HT1080 (cell line): ENCODE results near the gene FOXK1. TPM values are rescaled to one million over a fixed set of nuclear protein-coding genes. Genes with fewer than 3 reads are reported as not detected.
"Not testable (repeated sequence)": the region's sequence is repeated elsewhere in the genome, so short reads cannot be mapped to it uniquely, and the experiment has no call there.

Experiments
- DNase-seq: peaks from one replicate; pipeline ENCODE4 v3.0.0-alpha.2; 2015; ENCODE audit warnings: low read depth
- total RNA-seq: library from RNA; depleted of rRNA; stranded (reverse); fragments of >200 nt; shearing (Covaris generic); gene quantifications from 2 replicates; pipeline ENCODE4 v1.2.3, GENCODE V29; 2014

The FOXK1 gene
- total RNA-seq, 1 experiment from 2014 or later = 17.9 TPM

DNA sequence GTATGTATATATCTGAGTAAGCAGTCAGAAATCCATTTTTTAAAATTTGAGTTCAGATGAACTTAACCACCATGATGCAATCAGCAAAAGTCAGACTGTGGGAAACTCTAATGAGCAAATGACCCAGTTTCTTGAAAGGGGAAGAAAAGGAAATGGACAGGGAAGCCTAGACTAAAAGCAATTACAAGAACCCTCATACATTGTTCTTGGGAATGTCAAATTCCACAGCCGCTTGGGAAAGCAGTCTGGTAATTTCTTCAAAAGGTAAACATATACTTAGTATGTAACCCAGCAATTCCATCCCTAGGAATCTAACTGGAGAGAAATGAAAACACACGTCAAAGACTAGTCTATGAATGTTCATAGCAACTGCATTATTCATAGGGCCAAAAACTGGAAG, 16.4 kb upstream of the FOXK1 start:
- peak; percentile 52 for DNase-seq

DNA sequence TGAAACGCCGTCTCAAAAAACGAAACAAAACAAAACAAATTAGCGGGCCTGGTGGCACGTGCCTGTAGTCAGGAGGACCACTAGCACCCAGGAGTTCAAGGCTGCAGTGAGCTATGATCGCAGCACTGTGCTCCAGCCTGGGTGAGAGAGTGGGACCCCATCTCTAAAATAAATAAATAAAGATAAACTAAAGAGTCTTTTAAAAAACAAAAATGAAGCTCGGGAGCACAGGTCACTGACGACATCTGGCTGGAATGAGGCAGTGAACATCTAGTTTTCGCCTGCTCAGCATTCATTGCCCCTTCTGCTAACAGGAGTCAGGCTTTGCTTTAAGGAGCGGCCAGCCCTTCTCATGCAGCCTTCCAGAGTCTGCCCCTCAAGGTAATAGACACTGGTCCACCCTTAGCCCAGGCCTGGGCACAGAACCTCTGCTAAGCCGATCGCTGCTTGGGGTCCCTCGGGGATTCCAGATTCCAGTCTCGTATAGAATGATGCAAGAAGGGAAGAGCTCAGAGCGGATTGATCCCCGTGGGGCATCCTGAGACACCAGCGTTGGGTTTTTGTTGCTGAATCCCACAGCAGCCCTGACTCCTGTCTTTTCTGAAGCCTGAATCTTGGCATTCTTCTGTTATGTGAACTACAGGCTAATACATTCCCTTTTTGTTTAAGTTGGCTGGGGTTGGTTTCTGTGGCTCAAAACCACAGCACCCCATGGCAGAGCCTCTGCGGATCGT, 14.2 kb upstream of the FOXK1 start:
- peak; percentile 42 for DNase-seq

DNA sequence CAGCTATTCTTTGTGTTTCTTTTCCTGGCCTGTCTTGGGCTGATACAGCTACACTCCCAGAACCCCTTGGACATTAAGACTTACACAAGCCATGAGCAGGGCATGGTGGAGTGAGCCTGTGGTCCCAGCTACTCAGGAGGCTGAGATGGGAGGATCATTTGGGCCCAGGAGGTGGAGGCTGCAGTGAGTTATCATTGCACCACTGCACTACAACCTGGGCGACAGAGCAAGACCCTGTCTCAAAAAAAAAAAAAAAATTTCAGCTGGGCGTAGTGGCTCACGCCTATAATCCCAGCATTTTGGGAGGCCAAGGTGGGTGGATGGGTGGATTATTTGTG, 13.6 kb upstream of the FOXK1 start:
- no peak for DNase-seq

DNA sequence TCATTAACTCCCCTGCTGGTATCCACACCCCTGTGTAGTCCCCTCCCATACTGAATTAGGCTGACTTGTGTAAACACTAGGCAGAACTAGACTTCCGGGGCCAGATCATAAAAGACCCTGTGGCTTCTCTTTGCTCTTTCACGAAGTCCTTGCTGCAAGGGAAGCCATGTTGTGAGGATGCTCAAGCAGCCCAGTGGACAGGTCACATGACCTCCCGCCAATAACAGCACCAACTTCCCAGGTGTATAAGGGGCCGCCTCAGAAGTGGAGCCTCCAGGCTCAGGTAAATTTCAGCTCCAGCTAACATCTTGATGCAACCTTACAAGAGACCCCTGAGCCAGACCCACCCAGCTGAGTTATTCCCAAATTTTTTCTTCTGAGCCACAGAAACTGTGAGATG, 11.3 kb upstream of the FOXK1 start:
- DNase-seq = no peak

DNA sequence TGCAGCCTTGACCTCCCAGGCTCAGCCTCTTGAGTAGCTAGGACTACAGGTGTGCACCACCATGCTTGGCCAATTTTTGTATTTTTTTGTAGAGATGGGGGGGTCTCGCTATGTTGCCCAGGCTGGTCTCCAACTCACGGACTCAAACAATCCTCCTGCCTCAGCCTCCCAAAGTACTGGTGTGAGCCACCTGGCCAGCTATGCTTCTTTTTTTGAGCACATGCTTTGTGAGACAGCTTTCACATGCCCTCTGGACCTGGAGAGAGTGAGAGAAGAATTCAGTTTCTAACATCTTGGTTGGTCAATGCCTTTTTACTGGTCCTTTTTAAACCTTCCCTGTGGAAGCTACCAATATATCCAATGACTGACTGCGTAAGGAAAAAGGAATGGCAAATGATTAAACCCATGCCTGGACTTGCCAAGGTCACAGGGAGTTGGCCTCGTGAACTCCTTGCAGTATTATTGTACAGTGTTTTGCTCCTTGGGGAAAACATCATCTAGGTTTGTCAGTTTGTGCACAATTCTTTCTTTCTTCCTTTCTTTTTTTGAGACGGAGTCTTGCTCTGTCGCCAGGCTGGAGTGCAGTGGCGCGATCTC, 6.2 kb upstream of the FOXK1 start:
- DNase-seq = no peak

DNA sequence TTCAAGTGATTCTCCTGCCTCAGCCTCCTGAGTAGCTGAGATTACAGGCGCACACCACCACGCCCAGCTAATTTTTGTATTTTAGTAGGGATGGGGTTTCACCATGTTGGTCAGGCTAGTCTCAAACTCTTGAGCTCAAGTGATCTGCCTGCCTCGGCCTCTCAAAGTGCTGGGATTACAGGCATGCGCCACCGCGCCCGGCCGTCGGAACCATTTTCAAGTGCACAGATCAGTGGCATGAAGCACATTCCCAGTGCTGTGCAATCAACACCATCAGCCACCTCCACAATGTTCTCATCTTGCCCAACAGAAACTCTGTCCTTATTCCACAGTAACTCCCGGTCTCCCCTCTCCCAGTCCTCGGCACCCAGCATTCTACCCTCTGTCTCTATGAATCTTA, 4.6 kb upstream of the FOXK1 start:
- DNase-seq = not testable (repeated sequence)

DNA sequence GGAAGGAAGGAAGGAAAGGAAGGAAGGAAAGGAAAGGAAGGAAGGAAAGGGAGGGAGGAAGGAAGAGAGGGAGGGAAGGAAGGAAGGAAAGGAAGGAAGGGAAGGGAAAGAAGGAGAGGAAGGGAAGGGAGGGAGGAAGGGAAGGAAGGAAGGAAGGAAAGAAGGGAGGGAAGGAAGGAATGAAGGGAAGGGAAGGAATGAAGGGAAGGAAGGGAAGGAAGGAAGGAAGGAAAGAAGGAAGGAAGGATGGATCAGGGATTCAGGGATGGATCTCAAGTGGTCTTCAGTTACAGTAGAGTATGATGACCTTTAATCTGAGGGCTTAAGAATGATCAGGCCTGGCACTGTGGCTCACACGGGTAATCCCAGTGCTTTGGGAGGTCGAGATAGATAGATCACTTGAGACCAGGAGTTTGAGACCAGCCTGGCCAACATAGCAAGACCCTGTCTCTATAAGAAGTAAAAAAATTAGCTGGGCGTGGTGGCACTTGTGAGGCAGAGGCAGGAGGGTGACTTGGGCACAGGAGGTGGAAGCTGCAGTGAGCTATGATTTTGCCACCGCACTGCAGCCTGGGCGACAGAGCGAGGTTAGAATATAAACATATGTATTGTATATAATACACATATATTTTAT, 760 bp upstream of the FOXK1 start:
- DNase-seq = no peak

DNA sequence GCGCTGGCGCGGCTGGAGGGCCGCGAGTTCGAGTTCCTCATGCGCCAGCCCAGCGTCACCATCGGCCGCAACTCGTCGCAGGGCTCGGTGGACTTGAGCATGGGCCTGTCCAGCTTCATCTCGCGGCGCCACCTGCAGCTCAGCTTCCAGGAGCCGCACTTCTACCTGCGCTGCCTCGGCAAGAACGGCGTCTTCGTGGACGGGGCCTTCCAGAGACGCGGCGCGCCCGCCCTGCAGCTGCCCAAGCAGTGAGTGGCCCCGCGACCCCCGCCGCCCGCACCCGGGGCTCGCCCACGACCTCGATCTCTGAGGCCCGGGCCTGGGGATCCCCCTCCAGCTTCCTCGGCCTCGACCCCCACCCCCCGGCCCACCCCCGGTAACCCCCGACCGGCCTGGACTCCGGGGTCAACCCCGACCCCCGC, 537 bp downstream of the FOXK1 start:
- no peak for DNase-seq

DNA sequence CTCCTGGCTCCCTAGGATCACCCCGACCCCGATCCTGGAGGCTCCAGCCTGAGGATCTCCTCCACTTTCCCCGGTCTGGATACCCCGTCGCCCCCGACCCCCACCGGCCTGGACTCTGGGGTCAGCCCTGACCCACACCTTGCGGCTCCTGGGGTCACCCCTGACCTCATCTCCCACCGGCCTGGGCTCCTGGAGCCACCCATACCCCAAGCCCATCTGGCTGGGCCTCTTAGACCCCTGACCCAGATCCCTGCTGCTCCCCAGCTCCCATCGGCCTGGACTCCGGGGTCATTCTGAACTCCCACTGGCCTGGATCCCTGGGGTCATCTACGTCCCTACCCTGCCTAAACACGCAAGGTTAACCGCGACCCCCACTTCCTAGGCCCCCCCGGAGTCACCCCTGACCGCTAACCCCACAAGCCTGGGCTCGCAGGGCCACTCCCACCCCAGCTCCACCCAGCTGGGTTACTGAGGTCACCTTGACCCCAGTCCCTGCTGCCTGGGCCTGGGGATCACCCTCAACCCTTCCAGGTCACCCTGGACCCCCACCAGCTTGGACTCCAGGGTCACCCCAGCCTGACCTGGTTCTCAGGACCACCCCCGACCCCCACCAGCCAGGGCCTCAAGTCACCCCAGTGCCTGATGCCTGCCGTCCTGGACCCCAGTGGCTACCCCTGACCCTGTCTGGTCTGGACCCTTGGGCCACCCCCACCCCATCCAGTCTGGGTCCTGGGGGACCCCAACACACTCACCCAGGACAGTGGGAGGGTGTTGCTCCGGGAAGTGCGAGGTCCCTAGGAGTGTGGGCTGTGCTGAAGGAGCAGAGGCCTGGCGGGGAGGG, 1.2 kb downstream of the FOXK1 start:
- no peak for DNase-seq

DNA sequence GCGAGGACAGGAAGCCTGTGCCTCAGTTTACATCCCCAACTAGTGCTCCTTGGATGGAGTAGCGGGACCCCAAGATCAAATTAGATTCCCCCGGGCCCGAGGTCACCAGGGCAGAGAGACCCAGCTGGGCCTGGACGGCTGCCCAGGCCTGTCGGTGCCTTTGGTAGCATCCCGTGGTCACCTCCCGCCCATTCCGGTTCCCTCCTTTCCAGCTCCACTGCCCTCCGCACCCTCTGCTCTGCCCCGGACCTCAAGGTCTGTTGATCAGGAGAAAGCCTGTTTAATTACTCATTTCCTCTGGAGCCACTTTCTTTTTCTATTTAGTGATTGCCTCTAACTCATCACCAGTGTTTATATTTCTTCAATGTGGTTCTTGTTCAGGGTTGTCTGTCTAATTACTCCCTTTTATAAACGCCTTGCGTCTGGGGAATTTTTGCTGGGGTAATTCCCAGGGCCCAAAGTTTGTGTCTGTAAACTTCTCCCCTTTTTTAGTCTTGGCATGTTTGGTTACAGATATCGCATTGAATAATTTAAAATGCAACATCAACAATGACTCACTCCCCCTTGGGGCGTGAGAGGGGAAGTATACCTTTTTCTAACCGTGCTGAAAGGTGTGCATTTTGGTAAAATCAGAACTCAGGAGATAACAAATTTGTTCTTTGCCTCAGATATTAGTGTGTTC, 1.9 kb downstream of the FOXK1 start:
- peak; percentile 75 for DNase-seq

DNA sequence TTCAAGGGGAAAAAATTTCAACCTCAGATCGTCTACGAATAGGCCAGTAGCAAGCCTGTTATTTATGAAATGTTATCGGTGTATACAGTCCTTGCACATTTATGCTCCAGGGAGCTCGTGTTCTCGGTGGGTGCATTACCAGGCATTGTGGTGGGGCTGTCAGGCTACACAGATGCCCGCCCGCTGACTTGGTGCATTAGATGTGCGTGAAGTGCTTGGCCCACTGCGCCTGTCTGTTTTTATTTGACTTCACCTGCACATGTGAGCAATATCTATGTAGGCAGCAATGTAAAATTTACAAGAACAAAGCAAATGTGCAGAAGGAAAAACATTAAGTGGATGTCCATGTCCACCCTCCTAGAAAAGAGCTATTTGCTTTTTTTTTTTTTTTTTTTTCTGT, 2.8 kb downstream of the FOXK1 start:
- no peak for DNase-seq

DNA sequence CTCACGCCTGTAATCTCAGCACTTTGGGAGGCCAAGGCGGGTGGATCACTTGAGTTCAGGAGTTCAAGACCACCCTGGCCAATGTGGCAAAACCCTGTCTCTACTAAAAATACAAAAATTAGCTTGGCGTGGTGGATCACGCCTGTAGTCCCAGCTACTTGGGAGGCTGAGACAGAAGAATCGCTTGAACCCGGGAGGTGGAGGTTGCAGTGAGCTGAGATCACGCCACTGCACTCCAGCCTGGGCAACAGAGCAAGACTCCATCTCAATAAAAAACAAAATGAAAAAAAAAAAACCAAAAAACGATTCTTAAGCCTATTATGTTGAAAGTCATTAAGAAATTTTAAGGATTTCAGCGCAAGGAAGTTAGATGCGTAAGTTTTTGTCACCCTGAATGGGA, 3.6 kb downstream of the FOXK1 start:
- not testable (repeated sequence) for DNase-seq

DNA sequence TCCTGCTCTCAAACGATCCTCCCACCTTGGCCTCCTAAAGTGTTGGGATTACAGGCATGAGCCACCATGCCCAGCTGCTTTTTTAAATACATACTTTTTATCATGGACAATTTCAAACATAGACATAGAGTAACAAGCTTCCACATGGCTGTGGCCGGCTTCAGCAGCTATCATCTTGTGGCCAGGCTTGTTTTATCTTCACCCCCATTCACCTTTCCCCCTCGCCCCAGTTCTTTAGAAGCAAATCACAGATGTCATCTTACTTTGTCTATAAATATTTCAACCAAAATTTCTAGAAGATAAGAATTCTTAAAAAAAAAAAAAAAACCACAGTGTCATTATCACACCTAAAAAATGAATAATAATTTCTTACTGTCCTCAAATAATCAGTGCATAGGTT, 5.9 kb downstream of the FOXK1 start:
- DNase-seq = no peak

DNA sequence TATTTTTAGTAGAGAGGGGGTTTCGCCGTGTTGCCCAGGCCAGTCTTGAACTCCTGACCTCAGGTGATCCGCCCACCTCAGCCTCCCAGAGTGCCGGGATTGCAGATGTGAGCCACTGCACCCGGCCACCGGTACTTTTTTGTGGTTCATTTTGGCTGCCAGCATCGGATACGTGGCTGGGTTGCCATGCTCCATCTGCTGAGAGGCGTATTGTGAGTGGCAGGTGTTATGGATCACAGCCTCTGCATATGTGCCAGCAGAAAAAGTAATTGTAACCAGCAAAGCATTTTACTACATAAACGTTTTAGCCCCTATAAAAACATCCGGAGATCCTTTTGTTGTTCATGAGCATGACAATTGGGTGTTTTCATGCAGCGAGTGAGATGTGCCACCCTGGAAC, 7.1 kb downstream of the FOXK1 start:
- no peak for DNase-seq

DNA sequence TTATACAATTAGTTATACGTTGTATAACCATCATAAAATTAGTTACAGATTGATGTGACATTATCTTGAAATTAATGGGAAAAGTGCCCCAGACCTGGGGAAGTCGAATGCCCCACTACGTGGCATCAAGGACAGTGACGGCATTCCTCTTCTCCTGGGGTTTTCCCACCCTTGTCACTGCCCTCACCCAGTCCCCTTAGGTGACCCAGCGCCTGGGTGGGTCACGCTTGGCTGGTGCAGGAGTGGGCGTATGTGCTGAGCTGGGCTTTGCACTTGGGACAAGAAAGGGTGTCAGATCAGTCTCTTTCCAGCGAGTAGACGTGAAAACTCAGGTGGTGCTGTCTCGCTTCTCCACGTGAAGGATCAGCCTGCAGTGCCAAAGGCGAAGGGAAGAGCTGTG, 7.6 kb downstream of the FOXK1 start:
- no peak for DNase-seq

DNA sequence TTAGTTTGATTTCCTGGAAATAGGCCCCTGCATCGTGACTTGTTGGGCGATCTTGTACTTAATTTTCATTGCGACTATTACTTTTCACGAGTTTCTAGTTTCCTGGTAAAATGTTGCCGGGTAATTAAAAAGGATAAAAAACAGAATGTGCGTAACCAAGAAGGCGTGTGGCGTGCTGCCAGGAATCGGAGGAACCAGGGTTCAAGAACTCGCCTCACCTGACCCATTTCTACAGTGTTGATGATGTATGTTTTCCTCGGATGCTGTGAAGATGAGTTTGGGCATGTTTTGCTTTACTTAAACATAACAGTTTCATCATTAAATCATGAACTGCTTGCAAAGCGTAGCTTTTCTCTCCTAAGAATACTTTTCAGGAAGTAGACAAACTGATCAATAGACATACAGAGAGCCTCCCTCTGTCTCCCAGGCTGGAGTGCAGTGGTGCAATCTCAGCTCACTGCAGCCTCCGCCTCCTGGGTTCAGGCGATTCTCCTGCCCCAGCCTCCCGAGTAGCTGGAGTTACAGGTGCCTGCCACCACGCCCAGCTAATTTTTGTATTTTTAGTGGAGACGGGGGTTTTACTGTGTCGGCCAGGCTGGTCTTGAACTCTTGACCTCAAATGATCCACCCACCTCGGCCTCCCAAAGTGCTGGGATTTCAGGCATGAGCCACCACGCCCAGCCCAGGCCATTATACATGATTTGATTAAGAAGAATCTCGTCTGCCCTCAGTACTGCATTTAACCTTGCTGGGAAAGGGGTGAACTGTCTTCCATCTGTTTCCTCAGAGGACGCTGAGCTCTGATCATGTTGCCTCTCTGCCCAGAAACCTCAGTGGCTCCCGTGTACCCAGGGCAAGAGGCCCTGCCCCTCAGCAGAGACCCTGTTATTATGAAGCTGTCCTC, 9.1 kb downstream of the FOXK1 start:
- DNase-seq = no peak

DNA sequence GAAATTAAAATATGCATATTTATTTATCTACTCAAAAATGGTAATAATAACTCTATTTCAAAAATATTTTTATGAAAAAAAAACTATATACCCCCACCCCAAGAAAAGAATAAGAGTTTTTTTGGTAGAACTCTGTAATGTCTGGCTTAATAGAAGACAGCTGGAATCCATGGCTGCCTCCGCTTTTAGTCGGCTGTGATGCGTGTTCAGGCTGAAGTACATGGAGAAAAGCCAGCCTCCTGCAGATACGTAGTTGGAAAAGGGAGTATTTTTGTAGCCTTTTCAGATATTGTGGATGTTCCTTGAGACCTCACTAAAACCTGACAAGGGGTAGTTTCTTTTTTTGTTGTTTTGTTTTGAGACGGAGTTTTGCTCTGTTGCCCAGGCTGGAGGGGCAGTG, 10.0 kb downstream of the FOXK1 start:
- no peak for DNase-seq

DNA sequence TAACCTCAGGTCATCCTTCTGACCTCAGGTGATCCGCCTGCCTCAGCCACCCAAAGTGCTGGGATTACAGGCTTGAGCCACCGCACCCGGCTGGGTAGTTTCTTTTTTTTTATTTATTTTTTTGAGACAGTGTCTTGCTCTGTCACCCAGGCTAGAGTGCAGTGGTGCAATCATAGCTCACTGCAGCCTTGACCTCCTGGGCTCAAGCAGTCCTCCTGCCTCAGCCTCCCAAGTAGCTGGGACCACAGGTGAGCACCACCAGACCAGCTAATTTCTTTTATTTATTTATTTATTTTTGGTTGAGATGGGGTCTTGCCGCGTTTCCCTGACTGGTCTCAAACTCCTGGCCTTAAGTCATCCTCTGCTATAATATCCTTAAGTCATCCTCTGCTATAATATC, 10.5 kb downstream of the FOXK1 start:
- not testable (repeated sequence) for DNase-seq

DNA sequence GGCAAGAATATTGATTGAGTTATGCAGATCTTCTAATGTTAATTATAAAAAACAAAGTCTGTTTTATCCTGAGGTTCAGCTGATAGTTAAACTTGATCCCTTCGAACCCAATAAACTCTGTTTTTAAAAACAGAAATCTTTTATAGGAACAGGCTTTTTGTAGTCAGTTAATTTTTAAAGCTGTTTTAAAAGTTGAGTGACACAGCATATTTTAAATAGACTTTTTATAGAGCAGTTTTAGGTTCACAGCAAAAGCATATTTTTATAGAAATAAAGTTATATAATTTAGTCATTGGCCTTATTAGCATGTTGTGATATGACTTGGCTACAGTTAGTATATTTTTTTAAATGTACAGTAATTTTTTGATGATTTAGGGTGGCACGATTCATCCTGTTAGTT, 11.1 kb downstream of the FOXK1 start:
- no peak for DNase-seq

DNA sequence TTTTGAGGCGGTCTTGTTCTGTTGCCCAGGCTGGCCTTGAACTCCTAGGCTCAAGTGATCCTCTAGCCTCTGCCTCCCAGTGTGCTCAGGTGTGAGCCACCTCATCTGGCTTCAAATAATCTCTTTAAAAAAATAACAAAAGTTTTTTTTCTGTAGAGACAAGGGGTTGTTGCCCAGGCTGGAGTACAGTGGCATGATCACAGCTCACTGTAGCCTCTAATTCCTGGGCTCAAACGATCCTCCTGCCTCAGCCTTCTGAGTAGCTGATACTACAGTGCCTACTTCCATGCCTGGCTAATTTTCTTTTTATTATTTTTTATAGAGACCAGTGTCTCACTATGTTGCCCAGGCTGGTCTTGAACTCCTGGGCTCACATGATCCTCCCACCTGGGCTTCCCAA, 11.7 kb downstream of the FOXK1 start:
- no peak for DNase-seq
